Stimulated activated CD8-positive, alpha-beta memory T cell treated with anti-CD3 and anti-CD28 coated beads, Interleukin-7, amount 100 ng/mL, for 4 hours (primary cell): Measurements from ENCODE around the gene UNC79.

Experiments
- DNase-seq, 2 donors: peaks; one replicate each; pipeline ENCODE4 v3.0.0-alpha.2; 2020; ENCODE audit warnings: low read depth in 2 of 2

UNC79 gene

GRCh38 chr14:93708311-93708734 lies 277.6 kb downstream of the UNC79 start:
- no peak for DNase-seq

DNA sequence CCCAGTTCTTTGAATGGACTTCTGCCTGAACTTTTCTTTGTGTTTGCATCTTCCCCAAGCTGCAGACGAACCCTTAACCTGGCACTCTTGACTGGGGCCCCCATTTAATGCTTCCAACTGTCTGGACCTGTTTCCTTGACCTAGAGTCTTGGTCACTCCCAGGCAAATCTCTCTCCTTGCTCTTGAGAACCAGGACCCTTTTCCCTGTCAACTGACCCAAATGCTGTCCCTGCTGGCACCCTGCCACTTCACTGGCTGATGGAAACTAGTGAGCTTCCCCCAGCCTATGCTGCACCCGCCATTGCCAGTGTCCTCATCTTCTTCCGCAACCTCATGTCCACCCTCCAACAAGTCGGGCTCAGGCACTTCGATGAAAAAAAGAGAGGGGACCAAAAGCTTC lies 278.1 kb downstream of the UNC79 start:
- DNase-seq: no peak

DNA sequence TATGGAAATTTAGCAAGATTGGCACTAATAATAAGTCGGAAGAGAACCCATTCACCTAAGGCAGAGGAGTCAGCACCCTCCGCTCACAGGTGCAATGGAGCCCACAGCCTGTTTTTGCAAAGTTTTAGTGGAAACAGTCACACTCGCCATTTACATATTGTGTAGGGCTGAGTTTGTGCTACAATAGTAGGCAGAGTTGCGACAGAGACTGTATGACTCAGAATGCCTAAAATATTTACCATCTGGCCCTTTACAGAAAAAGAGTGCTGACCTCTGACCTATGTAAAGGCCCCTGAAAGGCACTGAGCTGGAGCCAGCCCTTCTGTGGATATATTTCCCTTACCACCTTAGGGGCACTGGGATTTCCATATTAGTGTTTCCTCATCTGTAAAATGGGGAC lies 278.5 kb downstream of the UNC79 start:
- DNase-seq: no peak

DNA sequence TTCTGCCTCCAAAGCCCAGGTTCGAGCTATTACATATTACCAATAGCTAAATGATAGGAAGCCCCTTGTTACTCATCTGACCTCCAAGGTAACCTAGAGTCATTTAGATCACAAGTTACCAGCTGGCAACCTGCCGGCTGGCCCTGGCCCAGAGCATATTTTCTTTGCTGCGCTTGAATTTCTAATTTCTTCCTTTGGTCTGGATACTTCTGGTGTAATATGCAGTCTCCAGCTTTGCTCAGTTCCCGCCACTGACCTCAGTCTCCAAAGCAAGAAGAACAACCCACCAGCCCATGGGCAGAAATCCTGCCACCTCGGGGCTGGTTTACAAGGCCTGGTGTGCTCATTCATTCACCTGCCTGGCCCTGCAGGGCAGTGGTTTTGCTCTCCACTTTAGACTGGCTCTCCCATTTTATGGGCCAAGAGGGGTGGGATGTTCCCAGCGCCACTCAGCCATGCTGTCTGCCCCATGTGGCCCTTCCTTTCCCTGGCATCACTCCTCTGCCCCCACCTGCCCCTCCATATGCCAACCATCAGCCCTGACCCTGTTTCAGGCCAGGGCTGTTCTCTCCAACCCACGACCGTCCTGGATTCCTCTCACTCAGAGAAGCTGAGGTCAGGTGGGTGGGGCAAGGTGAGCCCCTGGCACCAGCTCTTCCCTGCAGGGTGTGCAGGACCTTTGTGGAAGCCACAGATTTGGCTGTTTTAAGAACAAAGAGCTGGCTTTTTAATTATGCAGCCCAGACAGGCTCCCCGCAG lies 281.5 kb downstream of the UNC79 start:
- DNase-seq: no peak

GRCh38 chr14:93712838-93713724 lies 282.3 kb downstream of the UNC79 start:
- no peak for DNase-seq

DNA sequence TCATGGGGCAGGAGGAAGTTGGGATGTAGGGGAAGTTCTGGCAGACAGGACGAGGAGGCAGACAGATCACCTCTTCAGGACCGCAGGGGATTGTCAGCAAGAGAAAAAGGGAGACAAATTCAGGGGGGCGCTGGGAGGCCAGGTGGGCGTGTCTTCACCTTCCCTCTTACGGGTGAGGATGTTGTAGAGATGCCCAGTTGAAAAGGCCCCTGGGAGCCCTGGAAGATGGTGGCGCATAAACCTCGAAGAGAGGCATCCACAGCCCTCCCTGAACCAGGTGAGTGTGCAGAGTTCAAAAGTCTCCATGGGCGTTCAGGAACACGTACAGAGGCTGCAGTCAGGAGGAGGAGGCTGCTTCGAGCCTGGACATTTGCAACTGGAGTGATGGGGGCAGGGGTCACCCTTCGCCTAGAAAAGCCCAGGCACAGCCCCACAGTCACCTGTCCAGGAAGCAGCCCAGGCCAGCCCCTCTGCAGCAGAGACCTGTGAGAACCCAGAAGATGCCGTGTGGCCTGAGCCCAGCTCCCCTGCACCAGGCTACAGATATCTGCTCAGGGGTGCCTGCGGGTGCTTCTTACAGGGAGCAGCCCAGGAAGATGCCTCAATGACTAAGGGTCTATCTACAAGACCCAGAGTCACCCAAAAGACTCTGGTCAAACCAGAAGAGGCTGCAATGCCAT lies 283.1 kb downstream of the UNC79 start:
- DNase-seq: no peak

DNA sequence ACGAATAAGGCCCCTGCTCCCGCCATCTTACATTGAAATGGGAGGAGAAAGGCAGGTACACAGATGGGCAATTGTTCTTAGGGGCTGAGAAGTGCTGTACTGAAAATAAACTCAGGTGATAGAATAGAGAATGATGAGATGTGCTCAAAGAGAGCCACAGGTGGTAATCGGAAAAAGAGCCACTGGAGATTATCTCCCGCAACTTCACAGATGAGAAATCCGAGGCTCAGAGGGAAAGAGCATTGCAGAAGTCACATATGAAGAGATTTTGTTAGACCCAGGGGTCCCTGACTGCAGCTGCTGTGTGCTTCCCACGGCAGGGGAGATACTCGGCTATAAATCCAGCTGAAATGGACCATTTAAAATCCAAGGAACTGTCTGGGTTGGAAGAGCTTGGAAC lies 283.9 kb downstream of the UNC79 start:
- DNase-seq: no peak

DNA sequence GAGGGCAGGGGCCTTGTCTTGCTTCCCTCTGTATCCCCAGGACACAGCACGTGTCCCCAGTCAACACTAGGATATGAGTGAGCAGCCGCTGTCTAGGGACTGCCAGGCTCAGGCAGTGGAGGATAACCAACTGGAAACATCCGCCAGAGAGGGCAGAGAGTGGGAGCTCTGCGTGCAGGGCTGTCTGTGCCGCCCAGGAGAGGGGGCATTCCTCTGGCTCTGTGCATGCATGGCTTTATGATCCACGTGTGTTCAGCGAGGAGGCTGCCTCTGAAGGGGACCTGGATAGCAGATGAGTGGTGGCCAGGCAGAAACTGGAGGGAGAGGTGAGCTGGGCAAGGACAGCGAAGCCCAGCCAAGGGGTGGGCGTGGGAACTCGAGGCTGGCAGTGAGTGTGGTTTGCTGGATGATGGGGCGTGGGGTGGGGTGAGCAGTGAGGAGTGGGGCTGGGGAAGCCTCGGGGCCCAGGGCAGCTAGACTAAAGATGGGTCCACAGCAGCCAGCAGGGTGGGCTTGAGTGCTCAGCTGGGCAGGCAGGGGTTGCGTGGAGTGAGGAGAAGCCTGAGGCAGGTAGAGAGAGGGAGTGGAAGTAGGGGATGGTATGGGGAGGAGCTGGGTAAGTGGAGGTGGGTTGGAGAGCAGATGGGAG lies 284.7 kb downstream of the UNC79 start:
- DNase-seq: no peak

DNA sequence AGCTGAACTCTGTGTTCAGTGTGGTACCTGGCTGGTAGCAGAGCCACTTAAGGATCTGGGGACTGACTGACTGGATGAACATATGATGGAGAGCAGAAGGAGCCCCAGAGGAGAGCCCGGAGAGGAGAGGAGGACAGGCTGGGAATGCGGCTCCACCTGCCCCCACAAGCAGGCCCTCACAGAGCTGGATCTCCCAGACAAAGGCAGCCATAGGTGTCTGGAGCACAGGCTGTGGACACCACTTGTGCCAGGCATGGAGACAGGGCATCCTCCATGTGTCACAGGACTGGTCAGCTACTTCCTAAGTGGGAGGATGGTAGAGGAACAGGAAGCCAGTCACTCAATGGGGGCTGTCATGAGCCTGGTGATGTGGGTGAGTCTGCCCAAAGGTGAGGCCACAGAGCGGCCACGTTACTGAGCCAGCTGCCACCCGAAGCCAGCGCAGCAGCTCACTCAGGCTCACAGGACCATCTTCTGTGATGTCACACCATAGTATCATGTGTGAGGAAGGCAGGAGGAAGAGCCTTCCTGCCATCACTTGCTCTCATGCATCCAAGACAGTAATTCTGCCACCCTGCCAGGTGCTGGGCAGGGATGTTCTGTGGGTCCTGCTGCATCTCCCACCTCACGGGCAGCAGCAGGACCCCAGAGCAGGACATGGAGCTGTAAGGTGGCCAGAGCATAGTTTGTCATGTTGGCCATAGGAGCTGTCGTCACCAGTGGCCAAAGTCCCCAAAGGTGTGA lies 285.4 kb downstream of the UNC79 start:
- no peak for DNase-seq

- no peak for DNase-seq
Observed at GRCh38 chr14:93716746-93717667, 286.3 kb downstream of the UNC79 start.

DNA sequence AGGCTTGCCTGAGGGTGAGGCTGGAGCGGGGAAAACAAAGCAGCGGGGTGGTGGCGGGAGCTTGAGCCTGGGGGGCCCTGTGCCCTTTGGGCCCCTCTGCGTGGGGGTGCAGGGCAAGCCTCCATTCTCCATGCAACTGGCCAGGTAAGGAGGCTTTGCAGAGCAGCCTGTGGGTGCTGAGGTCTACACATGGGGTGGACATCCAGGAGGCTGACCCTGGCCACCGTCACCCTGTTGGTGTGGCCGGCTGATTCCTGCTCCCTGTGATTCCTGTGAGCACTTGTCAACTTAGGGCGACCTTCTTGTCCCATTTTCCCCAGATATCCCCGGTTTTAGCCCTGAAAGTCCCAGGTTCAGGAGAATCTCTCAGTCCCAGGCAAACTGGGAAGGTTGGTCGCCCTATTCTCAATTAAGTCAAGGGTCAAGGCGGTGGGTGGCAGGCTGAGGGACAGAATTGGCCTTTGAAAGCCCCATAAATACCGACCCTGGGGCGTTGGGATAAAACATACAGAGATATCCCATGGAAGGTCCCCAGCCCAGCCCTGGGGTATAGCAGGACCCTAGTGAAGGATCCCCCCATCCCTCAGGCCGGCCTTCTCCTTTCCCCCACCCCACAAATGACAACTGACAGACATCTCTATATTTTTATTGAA lies 287.1 kb downstream of the UNC79 start:
- no peak for DNase-seq

DNA sequence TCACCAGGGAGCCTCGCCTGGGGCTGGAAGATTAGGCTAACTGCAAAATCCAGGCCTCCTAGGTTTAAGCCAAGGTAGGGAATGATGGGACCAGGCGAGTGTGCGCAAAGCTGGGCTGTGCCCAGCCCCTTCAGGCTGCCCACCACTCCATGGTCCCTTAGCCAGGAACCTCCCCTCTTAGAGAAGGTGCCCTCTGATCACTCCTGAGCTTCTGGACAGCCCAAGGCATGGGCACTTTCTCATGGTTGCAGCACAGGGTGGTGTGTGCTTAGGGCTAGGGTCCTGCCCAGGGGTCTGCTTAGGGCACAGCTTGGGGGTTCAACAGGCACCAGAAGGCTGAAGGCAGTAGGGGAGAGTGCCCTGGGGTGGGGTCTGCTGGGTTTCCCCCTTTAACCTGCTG lies 288.5 kb downstream of the UNC79 start:
- DNase-seq: no peak

DNA sequence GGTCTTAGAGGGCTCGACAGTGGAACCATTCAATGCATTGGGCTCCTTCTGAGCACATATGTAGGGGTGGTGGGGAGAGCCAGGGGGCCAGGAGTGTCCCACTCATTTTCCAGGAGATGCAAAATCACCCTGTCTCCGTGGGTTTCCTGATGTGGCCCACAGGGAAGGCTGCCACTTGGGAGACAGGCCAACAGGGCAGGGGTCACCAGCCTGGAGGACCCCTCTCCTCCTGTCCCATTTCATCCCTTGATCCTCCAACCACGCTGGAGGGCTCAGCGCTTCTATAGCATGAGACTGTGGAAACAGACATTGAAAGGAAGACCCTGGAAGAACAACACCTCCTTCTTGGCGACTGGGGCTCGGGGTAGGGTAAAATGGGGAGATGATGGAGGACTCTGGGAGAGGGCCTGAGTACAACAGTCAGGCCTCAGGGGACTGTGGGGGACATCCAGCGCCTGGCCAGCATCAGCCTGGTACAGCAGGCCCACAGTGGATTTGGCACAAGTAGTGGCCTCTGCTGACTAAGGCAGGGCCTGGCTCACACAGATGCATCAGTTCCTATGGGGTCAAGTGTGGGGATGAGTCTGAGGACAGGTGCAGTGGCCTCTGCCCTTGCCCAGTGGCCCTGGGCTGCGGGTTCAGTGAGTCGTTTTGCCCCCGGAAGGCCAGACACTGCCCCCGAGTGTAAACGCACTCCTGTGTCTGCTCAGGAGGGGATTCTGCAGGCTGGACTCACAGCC lies 289.5 kb downstream of the UNC79 start:
- DNase-seq: no peak

DNA sequence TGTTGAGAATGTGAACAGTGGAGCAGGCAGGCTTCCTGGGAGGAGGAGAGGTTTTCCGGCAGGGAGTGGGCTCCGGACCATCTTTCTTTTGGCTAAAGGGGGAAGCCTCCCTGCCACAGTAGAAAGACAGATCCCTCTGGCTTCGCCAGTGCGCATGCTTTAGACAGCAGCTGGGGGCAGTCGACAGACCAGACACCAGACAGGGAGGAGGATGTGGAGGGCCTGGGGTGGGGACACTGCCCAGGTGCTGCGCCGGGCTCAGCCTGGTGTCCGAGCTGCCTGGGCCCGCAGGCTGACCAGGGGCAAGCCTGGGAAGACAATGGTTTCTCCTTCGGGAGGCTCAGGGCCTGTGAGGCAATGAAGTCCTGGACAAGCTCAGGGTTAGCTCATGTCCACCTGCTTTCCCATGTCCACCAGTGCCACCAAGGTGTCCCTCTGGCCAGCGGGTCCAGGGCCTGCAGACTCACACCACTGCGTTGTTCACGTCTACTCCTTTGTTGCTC lies 290.3 kb downstream of the UNC79 start:
- DNase-seq: no peak

GRCh38 chr14:93723001-93723400 lies 292.3 kb downstream of the UNC79 start:
- no peak for DNase-seq

- no peak for DNase-seq
Observed at GRCh38 chr14:93725002-93725582, 294.4 kb downstream of the UNC79 start.

DNA sequence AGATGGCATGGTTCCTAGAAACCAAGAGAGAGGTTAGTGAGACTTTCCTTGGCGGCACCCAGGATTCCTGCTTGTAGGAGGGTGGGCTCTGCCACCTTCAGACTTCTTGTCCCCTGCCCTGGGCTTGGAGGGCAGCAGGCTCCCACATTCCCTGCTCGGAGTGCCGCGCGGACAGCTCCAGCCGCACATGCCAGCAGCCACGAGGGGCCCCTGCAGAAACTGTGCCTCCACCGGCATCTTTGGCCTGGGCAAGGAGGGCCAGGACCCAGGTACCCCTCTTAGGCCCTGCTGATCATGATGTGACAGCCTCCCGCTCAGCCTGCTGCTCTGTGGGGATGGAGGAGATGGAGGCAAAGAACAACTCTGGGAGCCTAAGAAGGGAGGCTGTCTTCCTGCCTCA lies 295.3 kb downstream of the UNC79 start:
- DNase-seq: no peak

DNA sequence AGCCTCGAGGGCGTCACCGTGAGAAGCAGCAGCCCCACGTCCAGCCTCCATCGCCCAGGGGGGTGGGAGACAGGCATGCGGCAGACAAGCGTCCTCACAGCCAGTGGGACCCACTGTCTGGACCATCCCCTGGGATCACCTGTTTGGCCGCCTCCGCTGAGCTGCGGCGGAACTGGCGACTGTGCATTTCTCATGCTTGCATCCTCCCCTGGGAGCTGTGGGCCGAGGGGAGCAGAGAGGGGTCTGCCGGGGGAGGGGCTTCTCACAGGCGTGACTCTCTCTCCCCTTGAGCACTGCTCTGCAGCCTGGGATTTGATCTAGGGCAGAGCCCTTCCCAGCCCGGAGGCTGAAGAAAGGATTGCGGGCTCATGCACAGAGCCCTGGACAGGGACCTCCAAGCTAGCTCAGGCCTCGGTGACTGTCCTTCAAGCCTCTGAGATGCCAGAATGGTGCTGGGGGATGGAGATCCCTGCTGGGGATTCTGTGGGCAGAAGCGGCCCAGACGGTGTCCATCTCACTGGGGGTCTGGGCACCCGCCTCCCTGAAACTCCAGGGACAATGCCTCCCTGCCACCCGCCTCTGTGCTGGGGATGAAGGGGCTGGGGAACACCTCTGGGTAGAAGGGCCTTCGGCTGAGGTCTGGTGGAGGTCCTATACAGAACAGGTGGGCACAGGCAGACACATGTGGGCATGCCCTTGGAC lies 296.5 kb downstream of the UNC79 start:
- no peak for DNase-seq
